HG03342 (cell line): ENCODE data around the gene LRCH2.

Source experiments
- ATAC-seq: cut with Tn5 transposase; IDR thresholded peaks from one replicate; pipeline ENCODE4 v1.9.1; 2021; ENCODE audit warnings: mild to moderate bottlenecking, moderate library complexity; ENCODE audit not compliant: unreplicated experiment

LRCH2 gene

DNA sequence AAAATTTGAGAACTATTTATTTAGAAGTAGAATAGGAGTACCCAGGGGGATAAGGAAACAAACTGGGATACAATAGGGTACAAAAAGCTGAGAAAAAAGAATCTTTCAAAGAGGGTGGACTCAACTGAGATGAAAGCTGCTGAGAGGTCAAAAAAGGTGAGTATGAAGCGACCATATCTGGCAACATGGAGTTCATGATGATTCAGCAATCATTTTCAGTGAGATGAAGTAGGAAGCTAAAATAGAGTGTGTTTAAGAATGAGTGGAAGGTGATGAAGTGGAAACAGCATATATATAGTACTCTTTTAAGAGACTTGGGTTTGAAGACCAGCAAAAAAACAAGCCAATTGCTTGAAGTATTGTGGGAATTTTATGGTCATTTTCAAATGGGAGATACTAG, 144.5 kb downstream of the LRCH2 start:
- no peak for ATAC-seq

GRCh38 chrX:115068896-115069295, 165.0 kb downstream of the LRCH2 start:
- ATAC-seq: no peak

GRCh38 chrX:115067812-115068211, 166.1 kb downstream of the LRCH2 start:
- no peak for ATAC-seq

- ATAC-seq: no peak
These were observed 168.6 kb downstream of the LRCH2 start for GRCh38 chrX:115065304-115065703.
